Effector memory CD8-positive, alpha-beta T cell (primary cell): ENCODE data around the gene PTGER4.
"Not testable (repeated sequence)": the region's sequence is repeated elsewhere in the genome, so short reads cannot be mapped to it uniquely, and the experiment has no call there.

Source experiments
- ATAC-seq: fragments of 150-1000 bp; cut with Tn5 transposase; replicated peaks from 2 replicates; pipeline ENCODE4 v1.10.0; 2021; ENCODE audit warnings: mild to moderate bottlenecking, moderate library complexity
- DNase-seq, 3 experiments: peaks; one replicate each; pipeline ENCODE4 v3.0.0; 2021
- H3K27ac Mint-ChIP-seq, 2 donors: one replicate each; pipeline ENCODE4 v1.8.0; 2022; ENCODE audit warnings: mild to moderate bottlenecking in 2 of 2, mixed read lengths in 2 of 2, moderate library complexity in 2 of 2
- H3K27me3 Mint-ChIP-seq, 2 donors: one replicate each; pipeline ENCODE4 v1.8.0; 2022; ENCODE audit warnings: mixed read lengths in 2 of 2
- H3K36me3 Mint-ChIP-seq: one replicate; pipeline ENCODE4 v1.8.0; 2022; ENCODE audit warnings: mild to moderate bottlenecking, moderate library complexity, mixed read lengths; ENCODE audit not compliant: insufficient read depth
- H3K4me1 Mint-ChIP-seq, 2 donors: one replicate each; pipeline ENCODE4 v1.8.0; 2022; ENCODE audit warnings: low read depth in 2 of 2, mixed read lengths in 2 of 2
- H3K4me3 Mint-ChIP-seq, 2 donors: one replicate each; pipeline ENCODE4 v1.8.0; 2022; ENCODE audit warnings: mild to moderate bottlenecking in 2 of 2, mixed read lengths in 2 of 2, moderate library complexity in 2 of 2
- H3K9me3 Mint-ChIP-seq, 2 donors: one replicate each; pipeline ENCODE4 v1.8.0; 2022; ENCODE audit warnings: mixed read lengths in 2 of 2

PTGER4 gene

DNA sequence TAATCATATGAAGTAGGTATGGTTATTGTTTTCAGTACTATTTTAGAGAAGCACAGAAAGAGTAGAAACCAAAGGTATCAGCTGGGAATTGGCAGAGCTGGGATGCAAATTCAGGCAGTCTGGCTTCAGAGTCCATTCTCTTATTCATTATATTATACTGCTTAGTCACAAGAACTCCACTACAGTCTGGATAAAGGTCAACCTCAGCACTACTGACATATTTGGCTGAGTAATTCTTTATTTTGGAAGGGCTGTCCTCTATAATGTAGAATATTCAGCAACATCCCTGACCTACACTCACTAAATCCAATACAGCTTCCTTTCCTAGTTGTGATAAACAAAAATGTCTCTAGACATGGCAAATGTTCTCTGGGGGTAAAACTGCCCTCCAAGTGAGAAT lies 37.6 kb downstream of the PTGER4 start:
- peaks cover 14% of the 10 kb centered on the region for H3K36me3 Mint-ChIP-seq

DNA sequence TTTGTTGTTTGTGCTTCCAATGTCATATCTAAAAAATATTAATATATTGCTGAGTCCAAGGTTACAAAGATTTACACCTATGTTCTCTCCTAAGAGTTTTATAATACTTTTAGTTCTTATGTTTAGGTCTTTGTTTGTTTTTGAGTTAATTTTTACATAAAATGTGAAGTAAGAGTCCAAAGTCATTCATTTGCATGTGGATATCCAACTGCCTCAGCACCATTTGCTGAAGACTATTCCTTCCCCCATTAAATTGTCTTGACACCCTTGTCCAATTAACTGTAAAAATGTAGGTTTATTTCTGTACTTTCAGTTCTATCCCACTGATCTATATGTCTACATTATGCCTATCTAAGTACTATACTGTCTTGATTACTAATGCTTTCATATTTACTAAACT lies 40.4 kb downstream of the PTGER4 start:
- H3K4me3 Mint-ChIP-seq, result no peak overlapping the region
- peaks cover 1 to 11% of the 10 kb centered on the region in 2 donors for H3K4me1 Mint-ChIP-seq
- H3K27me3 Mint-ChIP-seq, result no peaks in the 10 kb centered on the region
- ATAC-seq, result no peak
- H3K9me3 Mint-ChIP-seq, result no peaks in the 10 kb centered on the region
- DNase-seq, result no peak
- no peak overlapping the region for H3K27ac Mint-ChIP-seq
- peaks cover 18% of the 10 kb centered on the region for H3K36me3 Mint-ChIP-seq

More for the DNA sequence above, 37.6 kb downstream of the PTGER4 start:
- Mint-ChIP-seq H3K27me3 (no peaks in the 10 kb centered on the region), H3K4me3 (no peak overlapping the region), H3K9me3 (no peaks in the 10 kb centered on the region), H3K27ac (no peak overlapping the region), H3K4me1 (peaks cover 1 to 11% of the 10 kb centered on the region in 2 donors)
- ATAC-seq (no peak), DNase-seq (no peak)

- H3K36me3 Mint-ChIP-seq, result peaks cover 21% of the 10 kb centered on the region
- not testable (repeated sequence) for H3K4me3 Mint-ChIP-seq, DNase-seq, H3K27ac Mint-ChIP-seq, H3K27me3 Mint-ChIP-seq, ATAC-seq, H3K9me3 Mint-ChIP-seq
- H3K4me1 Mint-ChIP-seq, result peaks cover 1 to 11% of the 10 kb centered on the region in 2 donors
Measured at GRCh38 chr5:40722497-40722911, 42.8 kb downstream of the PTGER4 start.

- Mint-ChIP-seq H3K4me3 (no peak overlapping the region), H3K27ac (no peak overlapping the region), H3K36me3 (peaks cover 9% of the 10 kb centered on the region), H3K4me1 (peaks cover 13 to 30% of the 10 kb centered on the region in 2 donors), H3K9me3 (no peaks in the 10 kb centered on the region), H3K27me3 (no peaks in the 10 kb centered on the region)
- DNase-seq, result no peak
- no peak for ATAC-seq
Measured at GRCh38 chr5:40733434-40733833, 53.7 kb downstream of the PTGER4 start.

DNA sequence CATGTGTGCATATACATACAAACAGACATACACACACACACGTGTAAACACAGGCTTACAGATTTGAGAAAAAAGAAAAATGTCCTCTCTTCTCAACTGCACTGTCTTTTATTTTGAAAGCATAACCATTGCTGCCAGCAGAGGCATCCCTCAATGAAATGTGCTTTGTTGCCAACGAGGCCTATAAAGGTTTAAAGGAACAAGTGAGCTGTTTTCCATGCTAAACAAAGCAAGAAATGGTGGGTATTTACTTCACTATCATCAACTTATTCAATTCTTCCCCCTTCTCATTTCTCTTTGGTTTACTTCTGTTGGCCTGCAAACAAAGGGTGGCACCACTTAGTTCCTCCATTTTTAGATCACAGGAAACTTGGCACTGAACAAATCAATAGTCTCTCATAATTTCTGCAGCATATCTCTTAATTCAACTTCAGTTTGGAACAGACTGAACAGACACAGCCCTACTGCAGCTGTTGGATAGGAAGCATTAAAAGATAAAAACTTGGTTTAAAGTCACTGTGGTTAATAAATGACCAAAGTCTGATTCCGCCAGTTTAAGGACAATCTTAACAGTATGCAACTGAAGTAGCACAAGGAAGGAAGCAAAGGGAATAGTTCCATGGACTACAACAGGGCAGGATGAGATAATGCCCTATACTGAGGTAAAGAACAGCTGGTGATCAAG lies 54.3 kb downstream of the PTGER4 start:
- Mint-ChIP-seq H3K36me3 (peaks cover 6% of the 10 kb centered on the region), H3K27me3 (no peaks in the 10 kb centered on the region), H3K4me1 (peaks cover 13 to 30% of the 10 kb centered on the region in 2 donors), H3K4me3 (no peak overlapping the region), H3K27ac (peak overlapping the region in 1 of 2 donors; percentile 11), H3K9me3 (no peaks in the 10 kb centered on the region)
- no peak for ATAC-seq
- DNase-seq, result no peak

DNA sequence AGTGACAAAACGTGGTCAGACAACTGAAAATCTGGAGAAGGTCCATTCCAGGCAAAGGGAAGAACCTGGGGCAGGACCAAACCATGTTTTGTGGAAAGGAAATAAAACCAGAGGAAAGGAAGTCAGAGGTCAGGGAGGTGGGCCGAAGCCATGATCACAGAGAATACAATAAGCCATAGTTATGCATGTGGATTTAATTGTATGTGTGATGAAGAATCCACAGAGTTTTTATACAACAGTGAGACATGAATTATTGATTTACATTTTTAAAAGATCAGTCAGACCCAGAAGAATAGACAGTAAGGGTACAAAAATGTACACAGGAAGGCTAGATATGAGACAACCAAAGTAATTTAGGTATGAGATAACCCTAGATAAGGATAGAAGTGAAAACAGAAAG lies 55.3 kb downstream of the PTGER4 start:
- Mint-ChIP-seq H3K27me3 (no peaks in the 10 kb centered on the region), H3K36me3 (peaks cover 6% of the 10 kb centered on the region), H3K9me3 (no peaks in the 10 kb centered on the region), H3K4me1 (peaks cover 13 to 30% of the 10 kb centered on the region in 2 donors), H3K27ac (peak overlapping the region in 1 of 2 donors; percentile 11), H3K4me3 (no peak overlapping the region)
- ATAC-seq (no peak), DNase-seq (no peak)

DNA sequence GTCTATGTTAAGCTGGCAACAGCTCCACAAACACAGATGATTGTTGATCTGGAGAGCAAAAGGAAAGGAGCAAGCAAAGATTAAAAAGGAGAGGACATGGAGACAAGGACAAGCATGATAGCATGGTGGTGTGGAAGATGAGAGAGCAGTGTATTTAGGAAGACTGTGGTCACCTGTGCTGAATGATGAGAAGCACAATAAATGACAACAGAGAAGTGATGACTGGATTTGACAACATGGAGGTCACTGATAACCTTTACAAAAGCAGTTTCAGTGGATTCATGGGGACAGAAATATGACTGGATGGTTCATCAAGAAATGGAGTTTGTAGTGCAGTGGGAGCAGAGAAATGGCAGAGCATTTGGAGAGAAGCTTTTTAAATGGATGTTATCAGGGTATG lies 55.9 kb downstream of the PTGER4 start:
- H3K36me3 Mint-ChIP-seq, result peaks cover 5% of the 10 kb centered on the region
- no peaks in the 10 kb centered on the region for H3K9me3 Mint-ChIP-seq
- DNase-seq, result no peak
- H3K4me3 Mint-ChIP-seq, result no peak overlapping the region
- ATAC-seq, result no peak
- no peaks in the 10 kb centered on the region for H3K27me3 Mint-ChIP-seq
- H3K27ac Mint-ChIP-seq, result peak overlapping the region in 1 of 2 donors; percentile 15
- peaks cover 11 to 30% of the 10 kb centered on the region in 2 donors for H3K4me1 Mint-ChIP-seq

DNA sequence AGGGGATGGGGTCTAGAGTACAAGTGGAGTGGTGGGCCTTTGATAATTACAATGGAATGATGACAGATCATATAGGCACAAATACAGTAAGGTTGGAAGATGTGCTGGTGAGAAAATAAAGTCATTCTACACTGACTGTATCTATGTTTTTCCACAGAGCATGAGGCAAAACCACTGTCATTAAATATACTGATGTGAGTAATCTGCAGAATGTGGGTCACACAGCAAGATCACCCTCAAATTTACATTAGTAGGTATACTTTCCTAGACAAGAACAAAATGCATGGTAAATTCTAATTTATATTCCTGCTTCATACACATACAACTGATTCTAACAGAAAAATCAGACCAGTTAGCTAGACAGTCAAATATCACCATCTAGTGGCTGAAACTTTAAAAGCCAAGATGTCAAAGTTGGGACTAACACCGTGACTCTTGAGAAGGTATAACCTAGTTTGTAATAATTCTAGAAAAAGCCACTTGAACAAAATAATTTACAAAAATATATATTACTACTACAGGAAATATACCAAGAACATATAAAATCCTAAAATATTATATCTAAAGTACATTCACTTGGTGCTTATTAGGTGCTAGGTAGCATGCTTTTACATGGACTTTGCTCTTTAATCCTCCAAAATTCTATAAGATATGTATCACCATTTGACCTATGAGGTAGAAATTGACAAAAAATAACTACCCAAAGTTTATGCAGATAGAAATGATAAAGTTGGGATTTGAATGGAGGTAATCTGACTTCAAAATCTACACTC lies 56.6 kb downstream of the PTGER4 start:
- H3K27ac Mint-ChIP-seq, result peak overlapping the region in 1 of 2 donors; percentile 15
- peak; percentile 81 for ATAC-seq
- H3K9me3 Mint-ChIP-seq, result no peaks in the 10 kb centered on the region
- H3K4me3 Mint-ChIP-seq, result no peak overlapping the region
- H3K4me1 Mint-ChIP-seq, result peaks cover 9 to 29% of the 10 kb centered on the region in 2 donors
- peak; percentile 20 to 33 (median 29) for DNase-seq
- no peaks in the 10 kb centered on the region for H3K27me3 Mint-ChIP-seq
- H3K36me3 Mint-ChIP-seq, result peaks cover 5% of the 10 kb centered on the region

DNA sequence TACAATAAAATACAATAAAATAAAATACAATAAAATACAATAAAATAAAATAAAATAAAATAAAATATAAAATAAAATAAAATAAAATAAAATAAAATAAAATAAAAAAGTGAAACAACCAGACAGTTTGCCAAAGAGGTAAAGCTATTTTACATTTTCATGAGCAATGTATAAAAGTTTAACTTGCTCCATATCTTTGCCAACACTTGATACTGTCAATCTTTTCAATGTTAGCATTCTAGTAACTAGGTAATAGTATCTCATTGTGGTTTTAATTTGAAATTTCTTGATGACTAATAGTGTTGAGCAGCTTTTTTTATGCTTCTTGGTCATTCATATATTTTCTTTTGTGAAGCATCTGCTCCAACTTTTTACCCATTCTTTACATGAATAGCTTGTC lies 58.8 kb downstream of the PTGER4 start:
- no peak for ATAC-seq
- Mint-ChIP-seq H3K36me3 (peaks cover 13% of the 10 kb centered on the region), H3K9me3 (no peaks in the 10 kb centered on the region), H3K4me3 (no peak overlapping the region), H3K27ac (no peak overlapping the region), H3K4me1 (peaks cover 7 to 24% of the 10 kb centered on the region in 2 donors), H3K27me3 (no peaks in the 10 kb centered on the region)
- DNase-seq, result no peak
